H54 (cell line): Measurements from ENCODE around the gene CCL18.
"Not testable (repeated sequence)": the region's sequence is repeated elsewhere in the genome, so short reads cannot be mapped to it uniquely, and the experiment has no call there.

Source experiments
- DNase-seq: peaks from one replicate; pipeline ENCODE4 v3.0.0; 2011; ENCODE audit warnings: low spot score, mixed read lengths; ENCODE audit not compliant: insufficient read length
- FAIRE-seq: peaks from 3 replicates; lab custom pipeline; 2011; peaks lifted over from hg19 to GRCh38; lab: Jason Lieb, UNC
- POLR2A ChIP-seq: IDR thresholded peaks from 2 replicates; pipeline ENCODE4 v1.6.1; 2011; ENCODE audit warnings: low read depth, mild to moderate bottlenecking, low read length

CCL18 gene

GRCh38 chr17:36085765-36086164, 21.7 kb downstream of the CCL18 start:
- FAIRE-seq, result no peak

GRCh38 chr17:36086791-36087190, 22.7 kb downstream of the CCL18 start:
- no peak for TF ChIP-seq POLR2A
- no peak for DNase-seq
- FAIRE-seq, result no peak

More at GRCh38 chr17:36085765-36086164, 21.7 kb downstream of the CCL18 start:
- TF ChIP-seq POLR2A, result no peak
- no peak for DNase-seq

GRCh38 chr17:36087471-36087870, 23.4 kb downstream of the CCL18 start:
- DNase-seq, FAIRE-seq: not testable (repeated sequence)

GRCh38 chr17:36087897-36088572, 24.0 kb downstream of the CCL18 start:
- not testable (repeated sequence) for DNase-seq, FAIRE-seq

GRCh38 chr17:36088670-36089338, 24.7 kb downstream of the CCL18 start:
- TF ChIP-seq POLR2A, result no peak
- DNase-seq (no peak), FAIRE-seq (no peak)

GRCh38 chr17:36089339-36089865, 25.3 kb downstream of the CCL18 start:
- no peak for TF ChIP-seq POLR2A
- FAIRE-seq (no peak), DNase-seq (no peak)

GRCh38 chr17:36089888-36090836, 26.1 kb downstream of the CCL18 start, which contains the start of gene CCL3:
Gene CCL3 (minus strand): TSS chr17:36090143. CDS start chr17:36090058, 85 bp downstream.
- no peak for TF ChIP-seq POLR2A
- FAIRE-seq (no peak), DNase-seq (peak; percentile 9)

- no peak for TF ChIP-seq POLR2A
- FAIRE-seq (no peak), DNase-seq (no peak)
Measured at GRCh38 chr17:36092230-36092629, 28.2 kb downstream of the CCL18 start.

- DNase-seq, FAIRE-seq: not testable (repeated sequence)
Measured at GRCh38 chr17:36092715-36093114, 28.6 kb downstream of the CCL18 start.

- no peak for FAIRE-seq
- no peak for TF ChIP-seq POLR2A
Measured at GRCh38 chr17:36094232-36094631, 30.2 kb downstream of the CCL18 start.

GRCh38 chr17:36094746-36095145, 30.7 kb downstream of the CCL18 start:
- TF ChIP-seq POLR2A, result no peak
- FAIRE-seq (no peak), DNase-seq (no peak)

More at GRCh38 chr17:36094232-36094631, 30.2 kb downstream of the CCL18 start:
- no peak for DNase-seq

- DNase-seq (no peak), FAIRE-seq (no peak)
- TF ChIP-seq POLR2A, result no peak
Measured at GRCh38 chr17:36095992-36096391, 31.9 kb downstream of the CCL18 start.

- not testable (repeated sequence) for DNase-seq, FAIRE-seq
Measured at GRCh38 chr17:36099004-36099403, 34.9 kb downstream of the CCL18 start.

- not testable (repeated sequence) for FAIRE-seq, DNase-seq
Measured at GRCh38 chr17:36103401-36103975, 39.4 kb downstream of the CCL18 start, which contains the start of gene CCL4. Gene CCL4 (plus strand): TSS chr17:36103827. CDS start chr17:36103906, 79 bp downstream.

GRCh38 chr17:36104246-36104645, 40.2 kb downstream of the CCL18 start:
- FAIRE-seq, DNase-seq: not testable (repeated sequence)
